SU-DHL-6 (cell line): ENCODE data around the gene PIP5K1B.

Experiments used
- H2AFZ ChIP-seq: fragments of 200-600 bp; sonication (generic); 2 replicates; pipeline ENCODE4 v1.6.1; 2014; ENCODE audit warnings: low read depth, mild to moderate bottlenecking, moderate library complexity, mixed read lengths, antibody characterized with exemption, low read length; ENCODE audit not compliant: severe bottlenecking
- H3F3A ChIP-seq: fragments of 200-600 bp; shearing (Covaris generic); 2 replicates; pipeline ENCODE4 v1.6.0; 2016; ENCODE audit warnings: antibody characterized with exemption, mild to moderate bottlenecking; ENCODE audit not compliant: insufficient read depth
- H3K27ac ChIP-seq: fragments of 200-600 bp; sonication (generic); 2 replicates; pipeline ENCODE4 v1.5.1; 2016; ENCODE audit warnings: low read depth, mild to moderate bottlenecking, low read length, moderate library complexity, mixed read lengths
- H3K27me3 ChIP-seq: fragments of 200-600 bp; sonication (generic), shearing (Covaris generic); 2 replicates; pipeline ENCODE4 v1.6.0; 2014; ENCODE audit warnings: mild to moderate bottlenecking, low read length
- H3K36me3 ChIP-seq: fragments of 200-600 bp; sonication (generic); 2 replicates; pipeline ENCODE4 v1.6.1; 2014; ENCODE audit warnings: mild to moderate bottlenecking, low read length, mixed read lengths
- H3K4me2 ChIP-seq: fragments of 300-600, 200-600 bp; shearing (Covaris generic), sonication (generic); 2 replicates; pipeline ENCODE4 v1.6.0; 2014; ENCODE audit warnings: low read length, low read depth, mild to moderate bottlenecking; ENCODE audit not compliant: poor library complexity, severe bottlenecking
- H3K4me3 ChIP-seq: fragments of 200-600 bp; sonication (generic); 2 replicates; pipeline ENCODE4 v1.5.1; 2014; ENCODE audit warnings: antibody characterized with exemption, low read length, mild to moderate bottlenecking, mixed read lengths; ENCODE audit not compliant: insufficient read depth, poor library complexity, severe bottlenecking
- H3K79me2 ChIP-seq: fragments of 200-600 bp; sonication (generic); 2 replicates; pipeline ENCODE4 v1.6.1; 2014; ENCODE audit warnings: mild to moderate bottlenecking, low read length, moderate library complexity; ENCODE audit not compliant: insufficient read depth
- H3K9ac ChIP-seq: fragments of 200-600 bp; sonication (generic); 2 replicates; pipeline ENCODE4 v1.7.0; 2014; ENCODE audit warnings: mild to moderate bottlenecking, low read length
- H3K9me2 ChIP-seq: fragments of 200-600 bp; sonication (generic); replicated peaks from 2 replicates; pipeline ENCODE4 v1.6.1; 2014; ENCODE audit warnings: low read length; ENCODE audit not compliant: insufficient read depth
- H3K9me3 ChIP-seq: fragments of 200-600 bp; sonication (generic); 2 replicates; pipeline ENCODE4 v1.6.1; 2014; ENCODE audit warnings: low read length, mixed read lengths; ENCODE audit not compliant: insufficient read depth
- H4K20me1 ChIP-seq: fragments of 200-600 bp; sonication (generic); 2 replicates; pipeline ENCODE4 v1.6.1; 2014; ENCODE audit warnings: low read depth, mild to moderate bottlenecking, antibody characterized with exemption, low read length, moderate library complexity, mixed read lengths
- CTCF ChIP-seq: fragments of 200-600 bp; sonication (generic); IDR thresholded peaks from one replicate; pipeline ENCODE4 v1.5.1; 2017; ENCODE audit warnings: antibody characterized with exemption, mild to moderate bottlenecking, low read length, moderate library complexity; ENCODE audit not compliant: insufficient read depth, poor library complexity, severe bottlenecking
- EZH2phosphoT487 ChIP-seq: fragments of 200-600 bp; sonication (generic), shearing (Covaris generic); conservative IDR thresholded peaks from 2 replicates; pipeline ENCODE4 v1.6.1; 2018; ENCODE audit warnings: mild to moderate bottlenecking, antibody characterized with exemption, low read length, moderate library complexity, mixed read lengths

PIP5K1B gene

GRCh38 chr9:68715181-68715456 is 10.1 kb downstream of the PIP5K1B start:
- no peaks in the 10 kb centered on the region for H3K36me3 ChIP-seq
- H3K27ac ChIP-seq = no peak overlapping the region
- no peaks in the 10 kb centered on the region for H3K9me2 ChIP-seq
- no peaks in the 10 kb centered on the region for H3K27me3 ChIP-seq
- no peaks in the 10 kb centered on the region for H4K20me1 ChIP-seq
- H3K79me2 ChIP-seq = no peaks in the 10 kb centered on the region
- H2AFZ ChIP-seq = no peak overlapping the region
- H3K4me2 ChIP-seq = no peak overlapping the region
- no peaks in the 10 kb centered on the region for H3F3A ChIP-seq
- H3K4me3 ChIP-seq = no peak overlapping the region
- no peak for TF ChIP-seq CTCF
- TF ChIP-seq EZH2phosphoT487 = no peak
- H3K9me3 ChIP-seq = no peaks in the 10 kb centered on the region
- H3K9ac ChIP-seq = no peak overlapping the region

- Histone ChIP-seq H3F3A (no peaks in the 10 kb centered on the region), H3K4me2 (no peak overlapping the region), H3K9me2 (no peaks in the 10 kb centered on the region), H3K79me2 (no peaks in the 10 kb centered on the region), H2AFZ (no peak overlapping the region), H4K20me1 (no peaks in the 10 kb centered on the region), H3K27me3 (no peaks in the 10 kb centered on the region), H3K9me3 (no peaks in the 10 kb centered on the region), H3K36me3 (no peaks in the 10 kb centered on the region), H3K9ac (no peak overlapping the region), H3K4me3 (no peak overlapping the region), H3K27ac (no peak overlapping the region)
- TF ChIP-seq EZH2phosphoT487 (no peak), CTCF (no peak)
These were observed 12.8 kb downstream of the PIP5K1B start for GRCh38 chr9:68717552-68718443.

- Histone ChIP-seq H4K20me1 (no peaks in the 10 kb centered on the region), H3K36me3 (no peaks in the 10 kb centered on the region), H3K79me2 (no peaks in the 10 kb centered on the region), H3K27me3 (no peaks in the 10 kb centered on the region), H3K4me3 (no peak overlapping the region), H3K9ac (no peak overlapping the region), H3K27ac (no peak overlapping the region), H3K9me3 (no peaks in the 10 kb centered on the region), H3K4me2 (no peak overlapping the region), H2AFZ (no peak overlapping the region), H3F3A (no peaks in the 10 kb centered on the region), H3K9me2 (no peaks in the 10 kb centered on the region)
- no peak for TF ChIP-seq EZH2phosphoT487
- TF ChIP-seq CTCF = no peak
These were observed 14.8 kb downstream of the PIP5K1B start for GRCh38 chr9:68719847-68720246.
